Skeletal muscle satellite cell (primary cell): ENCODE data around the gene CFHR1.
"Not testable (repeated sequence)": the region's sequence is repeated elsewhere in the genome, so short reads cannot be mapped to it uniquely, and the experiment has no call there.

Source experiments
- H3K27me3 ChIP-seq: 2 replicates; pipeline ENCODE4 v1.7.0; 2013; ENCODE audit warnings: low read length; ENCODE audit not compliant: control insufficient read depth, insufficient read depth
- H3K36me3 ChIP-seq: 2 replicates; pipeline ENCODE4 v1.7.0; 2013; ENCODE audit warnings: mild to moderate bottlenecking, control low read depth, low read length; ENCODE audit not compliant: insufficient read depth
- H3K4me1 ChIP-seq: 2 replicates; pipeline ENCODE4 v1.7.0; 2013; ENCODE audit warnings: low read length; ENCODE audit not compliant: control insufficient read depth, insufficient read depth
- H3K4me2 ChIP-seq: 2 replicates; pipeline ENCODE4 v1.7.0; 2013; ENCODE audit warnings: mild to moderate bottlenecking, low read length
- H3K4me3 ChIP-seq: 2 replicates; pipeline ENCODE4 v1.7.0; 2013; ENCODE audit warnings: low read length
- H3K9ac ChIP-seq: 2 replicates; pipeline ENCODE4 v1.7.0; 2013; ENCODE audit warnings: mild to moderate bottlenecking, low read depth, low read length, moderate library complexity
- H3K9me3 ChIP-seq: replicated peaks from 2 replicates; pipeline ENCODE4 v1.7.0; 2013; ENCODE audit warnings: mild to moderate bottlenecking, control low read depth, low read length

CFHR1 gene

DNA sequence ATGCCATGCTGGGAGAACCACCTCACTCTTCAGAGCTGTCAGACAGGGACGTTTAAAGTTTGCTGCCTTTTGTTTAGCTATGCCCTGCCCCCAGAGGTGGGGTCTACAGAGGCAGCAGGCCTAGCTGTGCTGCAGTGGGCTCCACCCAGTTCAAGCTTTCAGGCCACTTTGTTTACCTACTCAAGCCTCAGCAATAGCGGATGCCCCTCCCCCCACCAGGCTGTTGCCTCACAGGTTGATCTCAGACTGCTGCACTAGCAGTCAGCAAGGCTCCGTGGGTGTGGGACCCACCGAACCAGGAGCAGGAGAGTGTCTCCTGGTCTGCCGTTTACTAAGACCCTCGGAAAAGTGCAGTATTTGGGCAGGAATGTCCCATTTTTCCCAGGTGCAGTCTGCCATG, 2.1 kb upstream of the CFHR1 start:
- H3K27me3 ChIP-seq, H3K36me3 ChIP-seq, H3K4me2 ChIP-seq, H3K4me3 ChIP-seq, H3K4me1 ChIP-seq, H3K9me3 ChIP-seq, H3K9ac ChIP-seq: not testable (repeated sequence)

- not testable (repeated sequence) for H3K4me1 ChIP-seq, H3K4me3 ChIP-seq, H3K27me3 ChIP-seq
These were observed 8.3 kb downstream of the CFHR1 start for GRCh38 chr1:196827860-196828259.

DNA sequence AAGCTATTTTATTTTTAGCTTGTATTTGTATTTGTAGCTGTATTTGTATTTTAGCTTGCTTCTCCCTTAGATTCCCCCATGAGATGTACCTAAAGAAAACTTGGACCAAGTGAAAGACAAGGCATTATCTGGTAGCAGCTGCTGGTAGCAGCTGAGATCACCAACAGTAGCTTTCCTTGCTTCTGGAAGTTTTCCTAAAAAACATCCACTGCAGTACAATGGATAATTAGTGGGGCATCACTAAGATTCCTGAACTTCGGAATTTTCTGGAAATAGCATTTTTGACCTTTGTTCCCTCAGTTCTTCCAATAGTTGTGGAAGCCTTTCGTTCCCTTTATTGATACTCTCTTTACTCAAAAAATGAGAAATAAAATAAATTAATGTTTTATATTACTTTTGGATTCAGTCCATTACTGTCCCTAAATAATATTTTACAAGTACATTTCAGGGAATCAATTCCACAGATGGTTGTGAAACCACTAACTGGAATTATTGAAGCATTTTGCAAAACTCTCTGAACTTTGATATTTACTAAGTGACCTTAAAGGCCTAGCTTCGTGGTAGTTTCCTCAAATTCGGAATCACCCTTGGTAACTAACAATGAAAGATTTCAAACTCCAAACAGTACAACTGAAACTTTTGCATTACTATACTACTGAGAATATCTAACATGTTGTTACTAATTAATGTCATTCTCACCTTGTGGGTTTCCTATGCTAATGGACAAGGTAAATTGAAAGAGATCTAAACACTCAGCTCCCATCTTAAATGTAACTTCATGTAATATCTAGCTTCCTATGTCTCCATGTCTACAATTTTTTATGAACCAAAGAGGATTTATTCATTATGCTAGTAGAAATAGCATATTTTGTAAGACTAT, 30.3 kb downstream of the CFHR1 start:
- not testable (repeated sequence) for H3K36me3 ChIP-seq, H3K9ac ChIP-seq, H3K4me1 ChIP-seq, H3K4me3 ChIP-seq, H3K27me3 ChIP-seq, H3K9me3 ChIP-seq, H3K4me2 ChIP-seq

More at GRCh38 chr1:196827860-196828259, 8.3 kb downstream of the CFHR1 start:
- peak overlapping the region; percentile 38 for H3K9ac ChIP-seq
- not testable (repeated sequence) for H3K4me2 ChIP-seq, H3K36me3 ChIP-seq, H3K9me3 ChIP-seq

GRCh38 chr1:196856053-196856452, 36.5 kb downstream of the CFHR1 start:
- Histone ChIP-seq H3K36me3 (no peaks in the 10 kb centered on the region), H3K4me2 (no peak overlapping the region), H3K4me1 (no peaks in the 10 kb centered on the region), H3K9me3 (no peaks in the 10 kb centered on the region), H3K9ac (no peak overlapping the region), H3K27me3 (no peaks in the 10 kb centered on the region), H3K4me3 (no peak overlapping the region)

- H3K36me3 ChIP-seq = no peaks in the 10 kb centered on the region
These were observed 37.7 kb downstream of the CFHR1 start for GRCh38 chr1:196857188-196857587.

DNA sequence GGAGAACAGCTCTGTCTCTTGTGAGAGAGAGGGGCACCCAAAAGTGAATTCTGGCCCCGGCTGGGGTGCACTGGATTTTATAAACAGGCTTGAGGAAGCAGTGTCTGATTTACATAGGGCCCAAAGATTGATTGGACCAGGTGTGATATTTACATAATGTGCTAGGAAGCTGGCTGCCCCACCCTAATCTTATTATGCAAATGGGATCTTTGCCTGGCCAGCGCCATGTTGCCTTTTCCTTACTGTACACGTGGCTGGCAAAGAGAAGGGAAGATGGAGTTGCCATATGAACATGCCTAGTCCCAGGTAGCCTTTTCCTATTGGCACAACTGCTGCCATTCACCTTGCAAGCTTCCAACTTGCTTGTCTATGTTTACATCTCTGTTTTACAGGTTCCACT, 39.3 kb downstream of the CFHR1 start:
- no peaks in the 10 kb centered on the region for H3K36me3 ChIP-seq
- no peak overlapping the region for H3K4me2 ChIP-seq
- no peaks in the 10 kb centered on the region for H3K4me1 ChIP-seq
- H3K4me3 ChIP-seq = no peak overlapping the region
- no peak overlapping the region for H3K9ac ChIP-seq
- no peaks in the 10 kb centered on the region for H3K27me3 ChIP-seq
- no peaks in the 10 kb centered on the region for H3K9me3 ChIP-seq

More at GRCh38 chr1:196857188-196857587, 37.7 kb downstream of the CFHR1 start:
- H3K4me3 ChIP-seq = no peak overlapping the region
- no peaks in the 10 kb centered on the region for H3K27me3 ChIP-seq
- no peaks in the 10 kb centered on the region for H3K9me3 ChIP-seq
- H3K4me2 ChIP-seq = no peak overlapping the region
- H3K4me1 ChIP-seq = no peaks in the 10 kb centered on the region
- H3K9ac ChIP-seq = no peak overlapping the region

GRCh38 chr1:196860323-196860884, 40.9 kb downstream of the CFHR1 start:
- Histone ChIP-seq H3K9me3 (no peaks in the 10 kb centered on the region), H3K36me3 (no peaks in the 10 kb centered on the region), H3K9ac (no peak overlapping the region), H3K4me2 (no peak overlapping the region), H3K4me3 (no peak overlapping the region), H3K27me3 (no peaks in the 10 kb centered on the region), H3K4me1 (no peaks in the 10 kb centered on the region)

GRCh38 chr1:196861429-196861828, 41.9 kb downstream of the CFHR1 start:
- no peaks in the 10 kb centered on the region for H3K9me3 ChIP-seq

GRCh38 chr1:196866974-196867373, 47.4 kb downstream of the CFHR1 start:
- Histone ChIP-seq H3K4me3 (no peak overlapping the region), H3K27me3 (no peaks in the 10 kb centered on the region)

More at GRCh38 chr1:196861429-196861828, 41.9 kb downstream of the CFHR1 start:
- Histone ChIP-seq H3K4me3 (no peak overlapping the region), H3K4me2 (no peak overlapping the region), H3K36me3 (no peaks in the 10 kb centered on the region), H3K27me3 (no peaks in the 10 kb centered on the region), H3K4me1 (no peaks in the 10 kb centered on the region), H3K9ac (no peak overlapping the region)

GRCh38 chr1:196873385-196873784, 53.9 kb downstream of the CFHR1 start:
- Histone ChIP-seq H3K9ac (no peak overlapping the region), H3K4me3 (no peak overlapping the region), H3K27me3 (no peaks in the 10 kb centered on the region), H3K4me1 (peaks cover 3% of the 10 kb centered on the region), H3K4me2 (no peak overlapping the region), H3K36me3 (no peaks in the 10 kb centered on the region), H3K9me3 (no peaks in the 10 kb centered on the region)

More at GRCh38 chr1:196866974-196867373, 47.4 kb downstream of the CFHR1 start:
- Histone ChIP-seq H3K9ac (no peak overlapping the region), H3K4me1 (no peaks in the 10 kb centered on the region), H3K4me2 (no peak overlapping the region), H3K36me3 (no peaks in the 10 kb centered on the region), H3K9me3 (no peaks in the 10 kb centered on the region)

- peaks cover 3% of the 10 kb centered on the region for H3K4me1 ChIP-seq
- H3K4me3 ChIP-seq = no peak overlapping the region
- no peak overlapping the region for H3K4me2 ChIP-seq
- no peaks in the 10 kb centered on the region for H3K27me3 ChIP-seq
- H3K9ac ChIP-seq = no peak overlapping the region
- no peaks in the 10 kb centered on the region for H3K36me3 ChIP-seq
- H3K9me3 ChIP-seq = no peaks in the 10 kb centered on the region
These were observed 56.4 kb downstream of the CFHR1 start for GRCh38 chr1:196875935-196876334.

- Histone ChIP-seq H3K4me1 (peaks cover 3% of the 10 kb centered on the region), H3K9me3 (no peaks in the 10 kb centered on the region), H3K4me3 (peak overlapping the region; percentile 65), H3K9ac (no peak overlapping the region), H3K4me2 (peak overlapping the region; percentile 82), H3K36me3 (no peaks in the 10 kb centered on the region), H3K27me3 (no peaks in the 10 kb centered on the region)
These were observed 58.4 kb downstream of the CFHR1 start for GRCh38 chr1:196877964-196878363.
